Suppressor macrophage (primary cell): Measurements from ENCODE around the gene SUSD4.

Experiments
- DNase-seq, 4 experiments: peaks; one replicate each; pipeline ENCODE4 v3.0.0-alpha.2; 2020 to 2022

The SUSD4 gene

DNA sequence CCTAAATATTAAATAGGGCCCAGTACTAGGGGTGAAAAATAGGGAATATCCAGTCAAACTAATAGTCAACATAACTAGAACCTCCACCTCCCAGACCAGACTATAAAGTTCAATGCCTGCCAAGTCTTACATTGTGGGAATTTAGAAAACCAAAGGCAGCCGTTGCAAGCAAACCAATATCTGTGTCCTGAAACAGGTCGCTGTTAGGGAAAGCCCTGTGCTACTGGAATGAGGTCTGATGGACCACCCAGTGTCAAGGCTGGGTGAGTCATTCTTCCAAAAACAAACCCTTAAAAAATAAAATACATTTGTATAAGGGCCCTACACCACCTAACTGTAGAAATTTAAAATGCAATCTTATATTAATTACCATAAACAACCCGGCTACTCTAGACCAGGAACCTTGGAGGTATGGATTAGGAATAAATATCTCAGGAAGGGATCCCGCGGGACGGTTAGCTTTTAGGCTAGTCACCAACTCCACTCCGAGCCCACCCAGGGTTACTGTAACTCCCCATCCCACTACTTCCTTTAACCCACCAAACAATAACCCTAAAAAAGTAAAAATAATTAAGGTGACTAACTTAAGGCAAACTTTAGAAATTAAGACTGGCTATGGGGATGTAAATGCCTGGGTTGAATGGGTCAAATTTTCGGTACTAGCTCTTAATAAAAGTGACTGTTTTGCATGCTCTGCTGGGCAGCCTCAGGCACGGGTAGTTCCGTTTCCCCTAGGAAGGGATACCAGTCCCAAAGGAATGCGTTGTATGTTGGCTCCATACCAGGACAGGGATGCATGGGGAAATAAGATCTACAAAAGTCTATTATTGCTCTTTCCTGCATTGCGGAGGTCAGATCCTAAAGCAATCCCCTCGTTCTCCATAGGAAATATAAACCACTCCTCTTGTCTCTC lies 155.6 kb downstream of the SUSD4 start:
- no peak for DNase-seq

DNA sequence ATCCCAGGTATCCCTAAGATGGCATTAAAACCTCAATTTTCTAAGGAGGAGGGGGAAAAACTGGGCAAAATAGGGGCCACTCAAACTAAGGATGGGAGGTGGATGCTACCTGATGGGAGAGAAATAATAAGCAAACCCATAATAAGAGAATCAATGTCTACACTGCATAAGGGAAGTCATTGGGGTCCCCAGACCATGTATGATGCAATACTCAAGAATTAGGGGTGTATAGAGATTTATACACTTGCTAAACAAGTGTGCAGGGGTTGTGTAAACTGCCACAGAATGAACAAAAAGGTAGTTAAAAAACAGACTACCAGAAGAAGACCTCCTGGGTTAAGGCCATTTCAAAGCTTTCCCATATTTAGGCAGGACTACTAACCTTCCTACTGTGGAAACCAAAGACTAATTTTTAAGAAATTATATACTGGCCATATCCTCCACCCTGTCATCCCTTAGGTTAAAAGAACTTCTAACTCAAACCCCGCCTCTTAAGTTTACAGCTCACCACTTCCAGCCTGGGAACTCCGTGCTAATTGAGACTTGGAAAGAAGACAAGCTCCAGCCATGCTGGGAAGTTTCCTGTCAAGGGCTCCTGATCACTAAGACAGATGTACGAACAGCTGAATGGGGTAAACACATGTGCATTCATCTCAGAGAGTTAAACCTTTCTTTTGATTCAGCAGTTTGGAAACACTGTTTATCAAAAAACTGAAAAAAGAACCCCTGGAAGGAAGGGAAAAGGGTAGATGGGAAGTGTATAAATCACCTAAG lies 156.5 kb downstream of the SUSD4 start:
- no peak for DNase-seq

DNA sequence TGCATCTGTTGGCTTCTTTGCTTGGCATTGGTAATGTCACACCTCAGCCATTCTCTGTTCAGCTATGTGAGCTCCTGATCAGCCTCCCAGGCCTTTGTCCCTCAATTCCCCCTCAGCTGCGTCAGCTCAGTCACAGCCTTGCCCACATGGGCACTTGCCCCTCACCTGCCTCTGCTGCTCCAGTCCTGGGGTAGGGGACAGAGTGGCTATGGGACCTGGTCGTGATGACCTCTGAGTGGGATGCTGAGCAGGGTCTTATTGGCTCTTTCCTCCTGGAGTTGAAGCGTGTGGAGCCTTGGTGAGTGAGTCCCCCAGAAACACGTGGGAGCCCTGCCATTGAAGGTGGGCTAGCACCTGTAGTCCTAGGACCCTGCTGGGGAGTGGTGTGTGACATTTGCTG lies 159.6 kb downstream of the SUSD4 start:
- no peak for DNase-seq

DNA sequence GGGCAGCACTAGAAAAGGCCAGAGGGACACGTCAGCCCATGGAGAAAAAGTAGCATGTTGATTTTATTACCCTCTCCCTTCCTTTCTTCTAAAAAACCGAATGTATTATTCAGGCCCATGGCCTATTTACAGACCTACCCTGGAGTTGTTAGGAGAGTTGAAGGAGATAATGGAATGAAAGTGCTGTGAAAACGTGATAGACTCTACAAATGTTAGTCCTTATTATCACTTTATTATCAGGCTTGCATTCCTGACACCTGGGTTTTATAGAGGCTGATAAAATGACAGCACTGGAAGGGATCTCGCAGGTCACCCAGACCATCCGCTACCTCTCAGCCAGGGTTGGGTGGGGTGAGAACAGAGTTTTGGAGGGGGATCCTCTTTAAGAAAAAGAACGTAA lies 160.3 kb downstream of the SUSD4 start:
- DNase-seq: no peak

DNA sequence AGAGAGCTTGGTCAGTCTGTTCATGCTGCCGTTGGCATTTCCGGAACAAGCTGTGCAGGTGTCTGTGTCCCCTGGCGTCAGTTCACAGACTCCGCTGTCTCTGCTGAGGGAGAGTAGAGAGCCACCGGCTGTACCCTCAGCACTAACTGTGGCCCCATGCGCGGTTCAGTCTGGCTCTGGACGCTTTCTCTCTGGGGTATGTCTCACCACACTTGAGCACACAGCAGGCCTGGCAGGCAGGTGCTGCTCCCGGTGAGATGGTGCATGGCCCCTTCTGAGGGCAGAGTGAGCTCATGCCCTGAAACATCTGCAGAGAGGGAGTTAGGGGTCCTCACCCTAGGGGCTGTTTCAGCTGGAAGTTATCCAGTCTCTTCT lies 161.0 kb downstream of the SUSD4 start:
- no peak for DNase-seq

DNA sequence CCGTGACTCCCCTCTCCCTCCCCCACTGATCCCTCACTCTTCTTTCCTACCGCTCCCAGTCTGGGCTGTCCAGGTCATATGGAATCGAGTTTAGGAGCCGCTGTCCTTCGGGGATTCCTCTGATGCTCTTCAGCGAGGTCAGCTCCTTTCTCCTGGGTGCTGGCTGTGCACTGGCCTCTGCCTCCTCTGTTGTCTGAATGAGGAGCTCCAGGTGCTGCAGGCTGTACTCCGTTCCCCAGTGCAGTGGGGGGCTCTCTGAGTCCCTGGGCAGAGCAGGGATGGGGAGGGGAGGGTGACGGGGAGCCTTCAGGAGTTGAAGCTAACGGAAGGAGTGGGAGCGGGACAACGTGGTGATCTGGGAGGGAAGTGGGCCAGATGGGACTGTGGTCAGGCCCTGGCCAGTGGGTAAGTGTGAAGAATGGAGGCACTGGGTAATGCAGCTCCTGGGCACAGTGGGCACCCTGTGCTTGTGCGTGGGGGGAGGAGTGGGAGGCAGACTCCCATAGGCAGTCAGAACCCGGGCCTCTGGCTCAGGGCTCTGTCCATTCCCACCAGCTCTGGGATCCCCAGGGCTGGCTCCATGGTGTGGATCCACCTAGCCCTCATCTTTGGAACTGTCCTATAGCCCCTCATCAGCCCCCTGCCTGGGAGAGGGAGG lies 161.5 kb downstream of the SUSD4 start:
- no peak for DNase-seq

DNA sequence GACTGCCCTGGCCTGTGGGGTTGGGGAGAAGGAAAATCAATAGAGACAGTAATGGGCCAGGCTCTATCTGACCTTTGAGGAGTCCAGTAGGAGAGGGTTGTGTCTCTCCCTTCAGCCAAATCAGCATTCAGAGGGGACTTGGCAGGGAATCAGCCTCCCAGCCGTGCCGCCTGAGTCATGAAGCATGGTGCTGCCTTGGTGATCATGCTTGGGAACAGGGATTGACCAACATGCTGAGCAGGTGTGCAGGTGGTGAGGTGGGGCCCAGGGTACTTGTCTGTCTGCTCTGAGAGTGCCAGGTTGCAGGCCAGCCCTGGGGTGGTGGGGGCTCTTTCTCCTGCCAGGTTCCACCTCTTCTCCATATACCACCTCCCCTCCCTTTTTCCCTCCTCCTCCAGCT lies 162.0 kb downstream of the SUSD4 start:
- DNase-seq: no peak

DNA sequence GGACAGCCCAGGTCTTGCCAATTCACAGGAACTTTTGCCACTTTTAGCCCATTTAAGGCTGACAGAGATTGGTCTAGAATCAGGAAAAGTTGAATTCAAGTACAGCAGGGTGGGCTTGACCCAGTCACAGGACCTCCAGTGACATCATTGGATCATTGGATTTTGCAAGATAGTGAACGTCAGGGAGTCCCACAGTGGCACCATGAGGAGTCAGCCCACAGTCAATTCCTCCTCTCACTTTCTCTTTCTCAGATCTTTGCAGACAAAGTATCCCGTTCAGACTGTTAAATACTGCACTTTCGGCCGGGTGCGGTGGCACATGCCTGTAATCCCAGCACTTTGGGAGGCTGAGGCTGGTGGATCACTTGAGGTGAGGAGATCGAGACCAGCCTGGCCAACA lies 163.1 kb downstream of the SUSD4 start:
- DNase-seq: peak in 3 of 4 experiments; percentile 23 to 49 (median 26)

DNA sequence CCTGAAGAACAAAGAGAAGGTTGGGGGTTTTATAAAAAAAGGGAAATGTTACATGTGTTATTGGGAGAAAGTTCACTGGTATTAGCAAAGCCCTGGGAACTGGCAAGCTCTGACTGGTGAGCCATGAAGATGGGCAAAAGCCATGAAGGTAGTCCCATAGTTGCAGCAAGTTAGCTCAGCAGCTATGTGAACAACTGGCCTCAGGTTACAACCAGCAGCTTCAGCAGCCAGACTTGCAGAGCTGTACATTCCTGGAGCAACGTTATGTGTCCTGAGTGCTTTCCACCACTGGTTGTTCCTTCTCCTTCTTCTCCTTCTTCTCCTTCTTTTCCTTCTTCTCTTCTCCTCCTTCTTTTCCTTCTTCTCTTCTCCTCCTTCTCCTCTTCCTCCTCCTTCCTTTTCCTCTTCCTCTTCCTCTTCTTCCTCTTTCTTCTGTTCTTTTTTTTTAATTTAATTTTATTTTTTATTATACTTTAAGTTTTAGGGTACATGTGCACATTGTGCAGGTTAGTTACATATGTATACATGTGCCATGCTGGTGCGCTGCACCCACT lies 164.8 kb downstream of the SUSD4 start:
- DNase-seq: peak in 3 of 4 experiments; percentile 21 to 43 (median 37)

DNA sequence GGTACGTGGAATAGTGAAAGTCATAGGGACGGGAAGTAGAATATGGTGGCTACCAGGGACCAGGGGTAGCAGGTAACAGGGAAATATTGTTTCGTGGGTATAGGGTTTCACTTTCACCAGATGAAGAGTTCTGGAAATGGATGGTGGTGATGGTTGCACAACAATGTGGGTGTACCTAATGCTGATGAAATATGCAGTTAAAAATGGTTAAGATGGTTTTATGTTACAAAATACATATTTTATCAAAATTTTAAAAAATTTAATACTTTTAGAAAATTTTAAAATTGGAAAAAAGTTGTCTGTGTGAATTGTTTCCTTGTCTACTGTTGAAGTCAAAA lies 165.4 kb downstream of the SUSD4 start:
- peak in 3 of 4 experiments; percentile 21 to 41 (median 24) for DNase-seq

DNA sequence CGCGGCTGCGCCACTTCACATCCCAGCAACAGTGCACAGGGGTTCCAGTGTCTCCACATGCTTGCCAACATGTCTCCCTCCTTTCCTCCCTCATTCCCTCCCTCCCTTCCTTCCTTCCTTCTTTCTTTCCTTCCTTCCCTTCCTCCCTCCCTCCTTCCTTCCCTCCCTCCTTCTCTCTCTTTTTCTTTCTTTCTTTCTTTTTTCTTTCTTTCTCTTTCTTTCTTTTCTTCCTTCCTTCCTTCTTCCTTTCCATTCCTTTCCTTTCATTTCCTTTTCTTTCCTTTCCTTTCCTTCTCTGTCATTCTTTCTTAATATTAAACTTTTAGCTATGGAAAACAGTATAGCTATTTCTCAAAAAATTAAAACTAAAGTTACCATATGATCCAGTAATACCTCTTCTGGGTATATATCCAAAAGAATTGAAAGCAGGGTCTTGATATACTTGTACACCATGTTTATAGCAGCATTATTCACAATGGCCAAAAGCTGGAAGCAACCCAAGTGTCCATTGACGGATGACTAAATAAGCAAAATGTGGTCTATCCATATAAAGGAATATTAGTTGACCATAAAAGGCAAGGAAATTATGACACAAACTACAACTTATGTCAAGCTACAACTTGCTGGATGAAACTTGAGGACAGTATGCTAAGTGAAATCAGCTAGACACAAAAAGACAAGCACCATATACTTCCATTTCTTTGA lies 165.9 kb downstream of the SUSD4 start:
- no peak for DNase-seq

DNA sequence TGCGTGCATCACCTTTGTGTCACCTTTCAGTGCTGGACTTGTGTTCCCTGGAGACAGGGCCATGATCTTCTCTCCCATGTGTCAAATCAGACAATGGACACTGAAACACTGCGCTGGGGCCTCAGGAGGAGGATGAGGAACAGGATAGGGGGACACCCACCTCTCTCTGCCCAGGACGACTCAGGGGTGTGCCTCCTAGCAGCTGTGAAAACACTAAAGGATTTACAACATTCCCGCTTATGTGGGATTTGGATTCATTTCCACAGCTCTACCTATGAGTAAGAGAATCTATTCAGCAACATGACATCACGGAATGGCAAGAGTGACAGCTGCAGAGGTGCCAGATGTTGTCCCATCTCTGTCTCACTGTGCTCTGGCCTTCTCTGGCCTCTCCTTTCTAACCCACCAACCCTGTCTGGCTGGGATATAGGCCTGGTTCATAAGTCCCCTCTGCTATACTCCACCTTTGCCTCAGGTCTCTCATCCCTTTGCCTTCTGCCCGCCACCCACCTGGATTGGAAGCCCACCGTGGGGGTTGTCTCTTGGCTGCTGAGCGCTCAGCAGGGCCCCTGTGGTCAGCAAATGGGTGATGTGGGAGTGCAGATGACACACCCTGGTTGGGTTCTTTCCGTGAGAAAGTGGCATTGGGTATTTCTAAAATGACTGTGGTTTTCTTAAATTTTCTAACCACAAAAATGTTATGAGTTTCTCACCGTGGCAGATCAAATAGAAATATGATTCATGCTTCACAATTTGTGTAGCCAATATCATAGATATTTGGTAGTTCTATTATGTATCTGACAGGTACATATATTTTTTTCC lies 173.9 kb downstream of the SUSD4 start:
- DNase-seq: peak in 2 of 4 experiments; percentile 21 to 37

DNA sequence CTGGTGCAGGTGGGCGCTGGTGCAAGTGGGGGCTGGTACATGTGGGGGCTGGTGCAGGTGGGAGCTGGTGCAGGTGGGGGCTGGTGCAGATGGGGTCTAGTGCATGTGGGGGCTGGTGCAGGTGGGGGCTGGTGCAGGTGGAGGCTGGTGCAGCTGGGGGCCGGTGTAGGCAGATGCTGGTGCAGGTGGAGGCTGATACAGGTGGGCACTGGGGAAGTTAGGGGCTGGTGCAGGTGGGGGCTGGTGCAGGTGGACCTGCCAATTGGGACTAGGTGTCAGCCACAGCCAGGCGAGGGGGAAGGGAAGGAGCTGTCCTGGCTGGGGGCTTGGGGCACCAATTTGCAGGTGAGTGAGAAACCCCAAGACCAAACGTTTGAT lies 174.5 kb downstream of the SUSD4 start:
- no peak for DNase-seq

DNA sequence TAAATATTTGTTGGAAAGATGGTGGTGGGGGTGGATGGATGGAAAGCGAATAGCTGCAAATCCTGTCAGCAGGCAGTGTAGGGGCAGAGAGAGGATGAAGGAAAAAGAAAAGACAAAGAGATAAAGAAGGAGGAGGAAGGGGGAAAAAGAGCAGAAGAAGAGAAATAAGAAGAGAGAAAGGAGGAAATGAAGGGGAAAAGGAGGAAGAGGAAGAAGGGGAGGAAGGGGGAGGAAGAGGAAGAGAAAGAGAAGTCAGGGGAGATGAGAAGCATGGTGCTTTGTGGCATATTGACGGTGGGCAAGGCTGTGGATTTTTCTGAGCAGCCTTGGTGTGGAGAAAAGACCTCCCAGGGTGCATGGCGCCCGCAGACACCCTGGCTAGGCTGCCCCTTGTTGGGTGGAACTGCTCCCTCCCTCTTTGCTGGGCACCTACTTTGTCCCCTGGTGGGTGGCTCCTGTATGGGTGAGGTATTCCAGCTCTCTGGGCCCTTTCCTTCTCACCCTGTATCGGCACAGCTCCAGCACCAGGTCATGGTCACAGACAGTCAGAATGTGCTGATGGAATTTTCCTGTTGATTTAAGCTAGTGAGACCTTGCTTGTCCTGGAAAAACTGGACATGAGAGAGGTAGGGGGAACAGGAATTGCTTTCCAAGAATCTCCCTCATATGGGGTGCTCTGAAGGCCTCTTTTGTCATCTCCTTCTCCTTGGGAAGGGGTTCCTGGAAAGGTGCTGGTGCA lies 175.2 kb downstream of the SUSD4 start:
- DNase-seq: no peak

DNA sequence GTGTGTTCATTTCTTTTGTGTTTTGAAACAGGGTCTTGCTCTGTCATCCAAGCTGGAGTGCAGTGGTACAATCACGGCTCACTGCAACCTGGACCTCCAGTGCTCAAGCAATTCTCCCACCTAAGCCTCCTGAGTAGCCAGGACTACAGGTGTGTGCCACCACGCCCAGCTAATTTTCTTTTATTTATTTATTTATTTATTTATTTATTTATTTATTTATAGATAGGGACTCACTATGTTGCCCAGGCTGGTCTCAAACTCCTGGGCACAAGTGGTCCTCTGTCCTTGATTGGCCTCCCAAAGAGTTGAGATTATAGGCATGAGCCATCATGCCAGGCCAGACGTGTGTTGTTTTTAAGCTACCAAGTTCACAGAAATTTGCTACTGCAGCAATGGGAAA lies 177.2 kb downstream of the SUSD4 start:
- DNase-seq: no peak

DNA sequence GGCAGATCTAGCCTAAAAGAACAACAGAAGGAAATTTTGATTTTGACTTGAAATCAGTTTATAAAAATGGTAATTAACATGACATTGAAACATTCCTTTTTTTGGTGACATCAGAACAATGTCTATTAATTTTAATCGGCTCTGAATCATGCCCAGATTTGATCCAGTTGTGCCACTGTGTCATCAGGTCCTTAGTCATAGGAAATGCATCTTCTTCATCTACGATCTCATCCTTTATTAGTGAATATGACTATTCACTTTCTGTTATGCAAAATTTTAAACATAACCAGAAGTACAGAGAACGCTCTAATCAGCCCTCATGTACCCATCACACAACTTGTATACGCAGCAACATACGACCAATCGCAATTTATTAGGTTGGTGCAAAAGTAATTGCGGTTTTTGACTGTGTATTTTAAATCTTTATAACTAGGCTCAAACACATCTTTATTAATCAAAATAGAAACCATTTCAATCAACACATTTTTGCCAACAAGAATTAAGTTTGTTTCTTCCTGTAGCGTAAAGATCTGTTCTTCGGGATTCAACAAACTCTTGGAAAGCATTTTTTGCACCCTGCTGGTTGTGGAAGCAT lies 180.6 kb downstream of the SUSD4 start:
- DNase-seq: peak in 2 of 4 experiments; percentile 31 to 47

DNA sequence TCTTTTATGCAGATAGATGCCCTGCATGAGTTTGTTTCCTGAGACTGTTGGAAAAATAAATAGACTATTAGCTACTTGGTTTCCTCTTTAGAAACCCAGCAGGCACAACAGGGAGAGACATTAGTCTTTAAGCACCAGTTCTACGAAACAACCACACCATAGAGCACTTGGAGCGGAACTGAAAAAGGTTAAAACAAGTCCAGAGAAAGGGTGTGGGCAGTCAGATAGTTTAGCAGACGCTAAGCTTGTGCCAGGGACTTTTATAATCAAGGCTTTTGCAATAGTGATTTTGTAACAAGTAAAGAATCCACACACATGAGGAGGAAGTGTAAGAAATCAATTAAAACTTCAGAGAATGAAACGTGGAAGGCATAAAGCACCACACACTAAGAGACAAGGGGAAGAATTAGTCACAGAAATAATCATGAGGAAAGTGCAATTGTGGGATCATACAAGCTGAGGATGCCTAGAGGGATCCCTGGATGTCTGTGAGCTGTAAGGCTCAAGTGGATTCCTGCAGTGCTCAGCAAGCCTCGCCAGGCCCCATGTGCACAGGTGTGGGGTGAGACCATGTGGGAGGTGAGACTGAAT lies 183.2 kb downstream of the SUSD4 start:
- peak; percentile 86 to 96 (median 91) for DNase-seq

DNA sequence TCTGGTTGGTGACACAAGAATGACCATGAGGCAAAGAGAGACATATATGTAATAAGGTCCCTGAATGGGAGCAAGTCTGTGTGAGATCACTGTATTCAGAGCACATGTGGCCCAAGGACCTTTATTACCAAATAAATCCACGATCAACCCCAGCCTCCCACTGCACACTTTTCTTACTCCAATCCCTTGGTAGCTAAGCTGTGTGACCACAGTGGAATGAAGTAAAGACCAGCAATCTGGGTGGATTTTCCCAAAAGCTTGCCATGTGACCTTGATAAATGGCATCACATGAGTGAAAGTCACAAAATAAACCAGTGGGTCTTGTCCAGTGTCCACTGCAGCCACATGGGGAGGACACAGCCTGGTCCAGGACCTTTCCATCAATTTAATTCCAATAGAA lies 184.2 kb downstream of the SUSD4 start:
- peak; percentile 48 to 75 (median 60) for DNase-seq

DNA sequence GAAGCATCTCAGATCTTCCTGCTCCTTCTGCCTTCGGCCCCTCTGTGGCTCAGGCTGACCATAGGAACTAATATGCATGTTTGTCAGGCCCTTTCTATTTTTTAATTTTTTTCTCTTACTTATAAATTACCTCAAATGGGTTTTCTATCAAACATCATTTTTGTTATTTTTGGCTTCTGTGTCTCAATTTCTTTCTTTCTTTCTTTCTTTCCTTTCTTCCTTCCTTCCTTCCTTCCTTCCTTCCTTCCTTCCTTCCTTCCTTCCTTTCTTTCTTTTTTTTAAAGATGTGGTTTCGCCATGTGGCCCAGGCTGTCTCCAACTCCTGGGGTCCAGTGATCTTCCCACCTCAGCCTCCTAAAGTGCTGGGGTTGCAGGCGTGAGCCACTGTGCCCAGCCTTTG lies 184.7 kb downstream of the SUSD4 start:
- no peak for DNase-seq

DNA sequence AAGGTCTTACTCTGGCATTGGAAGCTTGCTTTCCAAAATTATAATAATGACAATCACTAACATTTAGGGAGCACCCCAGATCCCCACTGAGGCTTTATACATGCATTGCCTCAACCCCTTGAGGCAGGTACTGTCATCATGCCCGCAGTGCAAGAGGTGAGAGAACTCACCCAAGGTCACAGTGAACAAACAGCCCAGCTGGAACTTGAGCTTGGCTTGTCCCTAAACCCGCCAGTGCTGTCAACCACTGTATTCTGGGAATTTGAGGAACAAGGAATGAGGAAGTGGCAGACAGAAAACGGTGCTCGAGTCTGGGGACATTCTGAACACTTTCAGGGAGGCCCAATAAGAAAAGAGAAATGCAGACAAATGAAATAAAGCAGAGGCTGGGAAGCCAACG lies 186.3 kb downstream of the SUSD4 start:
- peak; percentile 82 to 93 (median 90) for DNase-seq
